Pons (tissue), 1 donor: Measurements from ENCODE around the gene NSG2.

Experiments
- DNase-seq: peaks from one replicate; pipeline ENCODE4 v3.0.0-alpha.2; 2016; ENCODE audit warnings: low spot score

The NSG2 gene

DNA sequence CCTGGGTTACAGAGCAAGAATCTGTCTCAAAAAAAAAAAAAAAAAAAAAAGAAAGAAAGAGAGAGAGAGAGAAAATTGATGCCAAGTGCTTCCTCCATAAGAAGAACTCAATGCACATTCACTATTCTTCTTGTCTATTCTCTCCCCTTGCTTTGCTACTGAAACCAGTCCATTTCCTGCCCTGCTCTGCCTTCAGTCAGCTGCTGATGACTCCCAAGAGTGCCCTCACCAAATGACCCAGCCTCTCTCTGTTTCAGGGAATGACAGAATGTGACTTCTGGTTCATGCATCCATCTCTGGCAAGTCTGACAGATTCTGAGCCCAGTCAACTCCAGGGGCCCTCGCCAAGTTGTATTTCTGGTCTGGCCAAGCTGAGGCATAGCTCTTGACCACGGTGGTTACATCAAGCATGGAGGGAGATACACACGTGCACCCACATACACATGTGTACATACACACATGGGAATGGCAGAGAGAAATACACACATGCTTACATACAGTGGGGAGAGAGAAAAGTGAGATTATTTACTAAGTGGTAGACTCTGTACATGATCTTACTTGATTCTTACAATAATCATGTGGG, 106.2 kb downstream of the NSG2 start:
- DNase-seq: no peak

DNA sequence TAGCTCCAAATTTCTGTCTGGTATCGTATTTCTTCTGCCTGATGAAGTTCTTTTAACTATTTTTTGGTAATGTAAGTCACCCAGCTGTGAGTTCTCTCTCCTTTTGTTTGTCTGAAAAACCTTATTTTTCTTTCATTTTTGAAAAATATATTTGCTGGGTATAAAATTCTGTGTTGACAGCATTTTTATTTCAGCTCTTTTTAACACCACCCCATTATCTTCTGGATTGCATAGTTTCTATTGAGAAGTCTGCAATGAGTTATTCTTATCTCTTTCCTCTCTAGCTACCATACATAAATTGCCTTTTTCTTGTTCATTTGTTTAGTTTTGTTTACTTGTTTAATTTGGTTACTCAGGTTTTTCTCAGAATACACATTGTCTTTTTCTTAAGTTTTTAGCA, 109.1 kb downstream of the NSG2 start:
- no peak for DNase-seq

DNA sequence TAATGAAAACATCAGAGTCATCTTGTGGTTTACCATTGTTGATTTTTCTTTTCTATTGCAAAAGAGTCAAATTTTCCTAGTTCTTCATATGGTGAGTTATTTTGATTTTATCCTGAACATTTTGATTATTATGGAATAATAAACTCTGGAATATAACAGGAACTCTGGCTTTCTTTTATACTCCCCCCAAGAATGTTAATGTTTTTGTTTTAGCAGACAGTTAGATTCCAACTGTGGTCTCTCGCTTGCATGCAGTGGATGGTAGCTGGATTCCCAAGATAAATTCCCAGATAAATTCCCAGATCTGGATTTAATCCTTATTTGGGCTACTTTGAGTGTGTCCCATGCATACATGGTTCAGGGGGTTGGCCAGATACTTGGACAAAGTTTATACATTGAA, 109.8 kb downstream of the NSG2 start:
- DNase-seq: no peak

DNA sequence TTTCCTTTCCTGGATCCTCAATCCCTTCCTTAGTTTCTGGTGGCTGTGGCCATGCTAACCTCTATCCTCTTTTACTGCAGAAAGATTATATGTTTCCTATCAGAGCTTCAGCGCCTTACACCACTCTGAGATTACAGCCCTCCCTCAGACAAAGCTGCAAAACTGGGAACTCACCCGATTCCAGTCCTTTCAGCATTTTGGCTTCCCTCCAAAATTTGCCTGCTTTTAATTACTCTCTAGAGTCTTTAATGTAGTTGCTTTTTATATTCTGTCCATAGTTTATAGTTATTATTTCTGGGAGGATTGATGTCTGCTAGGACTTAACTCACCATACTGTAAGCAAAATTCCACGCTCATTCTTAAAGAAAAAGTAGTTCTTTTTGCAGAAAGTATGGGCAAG, 110.2 kb downstream of the NSG2 start:
- no peak for DNase-seq

DNA sequence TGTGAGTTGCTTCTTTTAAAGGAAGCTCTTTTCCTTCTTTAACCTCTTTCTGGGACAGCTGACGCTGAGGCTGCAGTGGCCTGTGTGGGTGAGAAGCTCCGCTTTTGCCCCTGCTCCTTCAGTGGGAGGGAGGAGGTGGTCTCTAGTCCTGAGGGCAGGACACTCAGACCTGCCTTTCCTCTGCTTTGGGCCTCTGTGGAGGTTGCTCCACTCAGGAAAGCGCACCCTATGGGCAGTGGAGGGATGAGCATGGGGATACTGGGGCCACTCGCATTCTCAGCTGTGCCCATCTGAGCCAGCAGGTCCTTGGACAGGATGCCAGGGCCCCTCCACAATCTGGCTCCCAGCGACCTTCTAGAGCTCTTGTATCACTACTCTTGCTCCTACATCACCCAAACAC, 111.5 kb downstream of the NSG2 start:
- no peak for DNase-seq
